HepG2 (cell line): ENCODE results near the gene DAAM1. TPM values are rescaled to one million over a fixed set of nuclear protein-coding genes. Genes with fewer than 3 reads are reported as not detected.

Experiments used
- ATAC-seq: fragments of 200-7000 bp; cut with Tn5 transposase; 3 replicates; pipeline ENCODE4 v1.9.1; 2020; ENCODE audit warnings: mild to moderate bottlenecking, moderate library complexity
- BruUV-seq: library from RNA; stranded (reverse); fragments of 400-500 nt; replicated peaks from 2 replicates; lab custom pipeline; 2021; lab: Mats Ljungman, UMichigan
- CTCF ChIA-PET: fragments of 300-600 bp; formaldehyde crosslinking; extraction: SDS; loops from one replicate; lab custom pipeline; 2021; ENCODE audit warnings: low total read pairs, inconsistent platforms, low intra/inter-chr PET ratio; lab: Yijun Ruan, JAX
- POLR2A ChIA-PET: fragments of 350-600 bp; sonication (Branson Sonifier 250); formaldehyde crosslinking; loops from one replicate; lab custom pipeline; 2020; ENCODE audit warnings: antibody characterized with exemption, inconsistent platforms; lab: Yijun Ruan, JAX
- DNase-seq: peaks from one replicate; pipeline ENCODE4 v3.0.0-alpha.2; 2015; ENCODE audit warnings: low spot score
- FAIRE-seq: peaks from 3 replicates; lab custom pipeline; 2011; peaks lifted over from hg19 to GRCh38; lab: Jason Lieb, UNC
- H2AFZ ChIP-seq: one replicate; pipeline ENCODE4 v1.6.1; 2011; ENCODE audit warnings: low read length, inconsistent platforms
- H3K27ac ChIP-seq: fragments of 300-600 bp; 3 replicates; pipeline ENCODE4 v1.8.0; 2011; ENCODE audit warnings: mixed run types, mild to moderate bottlenecking, mixed read lengths, low read length, inconsistent platforms; ENCODE audit not compliant: insufficient read depth; ENCODE audit errors: extremely low read length
- H3K27me3 ChIP-seq, 2 experiments: fragments of 200-600 bp in 1 of 2; 2 replicates in 1 of 2; 3 replicates in 1 of 2; pipeline versions ENCODE4 v1.6.0 to v1.8.0; 2011; ENCODE audit warnings: low read length in 2 of 2, mild to moderate bottlenecking in 2 of 2, moderate library complexity in 2 of 2, inconsistent platforms in 1 of 2; ENCODE audit not compliant: insufficient read depth in 2 of 2, control insufficient read depth in 1 of 2
- H3K36me3 ChIP-seq, 2 experiments: fragments of 200-600 bp in 1 of 2; replicated peaks in 1 of 2; 2 replicates in 1 of 2; 3 replicates in 1 of 2; pipeline versions ENCODE4 v1.5.1 to v1.8.0; 2011; ENCODE audit warnings: low read length in 2 of 2, inconsistent platforms in 1 of 2; ENCODE audit not compliant: insufficient read depth in 2 of 2, control insufficient read depth in 1 of 2
- H3K4me1 ChIP-seq: 2 replicates; pipeline ENCODE4 v1.5.1; 2012; ENCODE audit warnings: low read length, inconsistent platforms; ENCODE audit not compliant: insufficient read depth
- H3K4me2 ChIP-seq: 2 replicates; pipeline ENCODE4 v1.6.0; 2011; ENCODE audit warnings: low read depth, low read length, inconsistent platforms
- H3K4me3 ChIP-seq, 3 experiments: fragments of 200-600 bp in 1 of 3; sonication (generic), shearing (Covaris generic) in 1 of 3; replicated peaks in 1 of 3; 2 replicates each; pipeline ENCODE4 v1.5.1; 2011 to 2016; ENCODE audit warnings: low read length in 3 of 3, inconsistent platforms in 2 of 3, low read depth in 2 of 3, mild to moderate bottlenecking in 2 of 3, control low read depth in 1 of 3, mixed read lengths in 1 of 3; ENCODE audit not compliant: insufficient read depth in 1 of 3
- H3K79me2 ChIP-seq: one replicate; pipeline ENCODE4 v1.6.1; 2011; ENCODE audit warnings: low read length, inconsistent platforms; ENCODE audit not compliant: insufficient read depth
- H3K9ac ChIP-seq: 2 replicates; pipeline ENCODE4 v1.6.0; 2011; ENCODE audit warnings: mild to moderate bottlenecking, low read depth, low read length, inconsistent platforms; ENCODE audit not compliant: insufficient read depth
- H3K9me3 ChIP-seq: 2 replicates; pipeline ENCODE4 v1.5.1; 2012; ENCODE audit warnings: mild to moderate bottlenecking, low read length
- H4K20me1 ChIP-seq: 2 replicates; pipeline ENCODE4 v1.6.0; 2011; ENCODE audit warnings: inconsistent platforms, mild to moderate bottlenecking, low read length, moderate library complexity; ENCODE audit not compliant: insufficient read depth
- CHD4 ChIP-seq: fragments of 200-600 bp; sonication (generic); IDR thresholded peaks from 2 replicates; pipeline ENCODE4 v1.7.0; 2017; ENCODE audit warnings: mild to moderate bottlenecking, low read length, borderline replicate concordance
- HDAC2 ChIP-seq: sonication (generic); formaldehyde crosslinking; IDR thresholded peaks from 2 replicates; pipeline ENCODE4 v1.4.0; 2020; ENCODE audit warnings: missing genetic modification reagents
- JUND ChIP-seq: sonication (generic); formaldehyde crosslinking; IDR thresholded peaks from 2 replicates; pipeline ENCODE4 v1.8.0; 2022; ENCODE audit warnings: mild to moderate bottlenecking, missing genetic modification reagents
- MEF2D ChIP-seq: sonication (generic); formaldehyde crosslinking; IDR thresholded peaks from 2 replicates; pipeline ENCODE4 v1.5.1; 2020; ENCODE audit warnings: mild to moderate bottlenecking, missing genetic modification reagents
- MXD4 ChIP-seq: IDR thresholded peaks from 2 replicates; pipeline ENCODE4 v1.6.1; 2016; ENCODE audit warnings: mild to moderate bottlenecking, missing biosample characterization, missing genetic modification reagents
- NR2C2 ChIP-seq: sonication (generic); formaldehyde crosslinking; IDR thresholded peaks from 2 replicates; pipeline ENCODE4 v1.4.0; 2020; ENCODE audit warnings: missing genetic modification reagents, mild to moderate bottlenecking, moderate library complexity, borderline replicate concordance
- PHB2 ChIP-seq: fragments of 450-650 bp; IDR thresholded peaks from 2 replicates; pipeline ENCODE4 v1.6.1; 2018; ENCODE audit not compliant: partially characterized antibody
- SMAD1 ChIP-seq: sonication (generic); formaldehyde crosslinking; IDR thresholded peaks from 2 replicates; pipeline ENCODE4 v1.4.0; 2020; ENCODE audit warnings: missing genetic modification reagents, low read depth, mild to moderate bottlenecking, borderline replicate concordance
- SUZ12 ChIP-seq: fragments of 150-350 bp; IDR thresholded peaks from 2 replicates; pipeline ENCODE4 v1.6.1; 2014; ENCODE audit warnings: low read depth, low read length
- TOPORS ChIP-seq: sonication (generic); formaldehyde crosslinking; IDR thresholded peaks from 2 replicates; pipeline ENCODE4 v1.8.0; 2023; ENCODE audit warnings: mild to moderate bottlenecking, missing genetic modification reagents
- TP53 ChIP-seq: sonication (generic); formaldehyde crosslinking; conservative IDR thresholded peaks from 2 replicates; pipeline ENCODE4 v1.4.0; 2020; ENCODE audit warnings: missing genetic modification reagents
- YY1 ChIP-seq: IDR thresholded peaks from 2 replicates; pipeline ENCODE4 v1.6.1; 2011; ENCODE audit warnings: low read length, low read depth, moderate library complexity, mild to moderate bottlenecking; ENCODE audit not compliant: insufficient read depth, insufficient replicate concordance
- ZMYM2 ChIP-seq: sonication (generic); formaldehyde crosslinking; IDR thresholded peaks from 2 replicates; pipeline ENCODE4 v1.8.0; 2022; ENCODE audit warnings: mild to moderate bottlenecking, missing genetic modification reagents
- ZNF207 ChIP-seq: fragments of 450-650 bp; IDR thresholded peaks from 2 replicates; pipeline ENCODE4 v1.6.1; 2016; ENCODE audit warnings: antibody characterized with exemption, borderline replicate concordance
- ZNF510 ChIP-seq: sonication (generic); formaldehyde crosslinking; IDR thresholded peaks from 2 replicates; pipeline ENCODE4 v1.4.0; 2020; ENCODE audit warnings: low read depth, mild to moderate bottlenecking, missing genetic modification reagents
- ZNF558 ChIP-seq: sonication (generic); formaldehyde crosslinking; IDR thresholded peaks from 2 replicates; pipeline ENCODE4 v1.9.0; 2022; ENCODE audit warnings: mild to moderate bottlenecking, missing genetic modification reagents, borderline replicate concordance
- ZNF639 ChIP-seq: conservative IDR thresholded peaks from 2 replicates; pipeline ENCODE4 v1.6.1; 2018; ENCODE audit warnings: missing genetic modification reagents
- ZNF652 ChIP-seq: IDR thresholded peaks from 2 replicates; pipeline ENCODE4 v1.6.1; 2016; ENCODE audit warnings: low read depth, borderline replicate concordance
- WGBS: methylation state at CpG from one replicate; pipeline ENCODE4 v1.1.6; 2017; ENCODE audit warnings: low lambda C conversion rate; 5-methylcytosine and 5-hydroxymethylcytosine counted together
- in situ Hi-C: cut with HindIII; loops from 2 replicates; pipeline ENCODE4 v1.10.0; 2017; ENCODE audit warnings: low pct_unique_long_range_greater_than_20kb; ENCODE audit not compliant: extremely low pct_ligation_motif_present
- intact Hi-C: fragments of 100-400 bp; cut with micrococcal nuclease; formaldehyde crosslinking; loops from one replicate; pipeline ENCODE4 v1.10.0; 2022; ENCODE audit not compliant: unreplicated experiment
- polyA plus RNA-seq, 8 experiments: library from polyadenylated mRNA; depleted of rRNA in 3 of 8; stranded (reverse) in 7 of 8; unstranded in 1 of 8; fragments of >200 nt; fragmentation: Illumina TruSeq in 4 of 8; extraction: Trizol in 4 of 8; gene quantifications; 2 replicates each; pipeline versions ENCODE4 v1.2.1 to v1.2.3, GENCODE V29; 2011 to 2016; ENCODE audit warnings: low read depth in 4 of 8, missing spikeins in 1 of 8, mixed read lengths in 1 of 8; ENCODE audit not compliant: insufficient read depth in 1 of 8
- total RNA-seq, 5 experiments: library from RNA; depleted of rRNA; stranded (reverse); fragments of >200 nt; fragmentation: Illumina TruSeq; extraction: Trizol; gene quantifications; 2 replicates each; pipeline ENCODE4 v1.2.3, GENCODE V29; 2016; ENCODE audit warnings: low read depth in 1 of 5
- TF ChIP-seq, protein P1 (sequence below): sonication (generic); formaldehyde crosslinking; IDR thresholded peaks from 2 replicates; pipeline ENCODE4 v1.4.0; 2020; ENCODE audit warnings: mild to moderate bottlenecking, missing genetic modification reagents

DAAM1 gene
- total and polyA plus RNA-seq, 2 of the 13 experiments (the other 11 are each of a cell fraction or from before 2014, with no cell fraction given) = 10.9 to 24.5 TPM

DNA sequence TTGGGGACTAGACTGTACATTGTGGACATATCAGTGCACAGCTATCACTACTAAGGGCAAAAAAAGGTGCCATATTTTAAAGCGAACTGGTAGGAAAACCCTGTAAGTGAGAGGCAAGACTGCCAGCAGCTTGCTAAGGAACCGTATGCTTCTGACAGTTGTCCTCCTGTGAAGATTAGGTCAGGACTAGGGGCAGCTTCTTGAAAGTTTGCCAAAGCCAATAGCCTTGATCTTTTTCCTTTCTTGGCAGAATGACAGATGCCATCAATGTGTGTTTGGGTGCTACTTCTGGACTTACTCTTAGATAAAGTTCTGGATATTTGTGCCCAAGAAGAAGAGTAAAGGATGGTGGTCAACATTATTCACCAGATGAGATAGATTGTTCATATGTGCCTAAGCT is 7.4 kb downstream of the DAAM1 start:
- H3K27ac ChIP-seq = no peak overlapping the region
- no peak for DNase-seq
- FAIRE-seq = no peak
- H3K4me1 ChIP-seq = peaks cover 54% of the 10 kb centered on the region
- CTCF ChIA-PET = no interaction called here
- ATAC-seq = no peak
- 81% methylated on average over 2 of the region's 2 CpGs for WGBS
- H3K4me2 ChIP-seq = no peak overlapping the region
- no peaks in the 10 kb centered on the region for H3K9me3 ChIP-seq
- no peaks in the 10 kb centered on the region for H3K27me3 ChIP-seq
- no peak for TF ChIP-seq ZNF652 (CRISPR knock-in tag)
- TF ChIP-seq HDAC2 (CRISPR knock-in tag) = no peak
- TF ChIP-seq ZNF510 (CRISPR knock-in tag) = no peak
- TF ChIP-seq, protein P1, sequence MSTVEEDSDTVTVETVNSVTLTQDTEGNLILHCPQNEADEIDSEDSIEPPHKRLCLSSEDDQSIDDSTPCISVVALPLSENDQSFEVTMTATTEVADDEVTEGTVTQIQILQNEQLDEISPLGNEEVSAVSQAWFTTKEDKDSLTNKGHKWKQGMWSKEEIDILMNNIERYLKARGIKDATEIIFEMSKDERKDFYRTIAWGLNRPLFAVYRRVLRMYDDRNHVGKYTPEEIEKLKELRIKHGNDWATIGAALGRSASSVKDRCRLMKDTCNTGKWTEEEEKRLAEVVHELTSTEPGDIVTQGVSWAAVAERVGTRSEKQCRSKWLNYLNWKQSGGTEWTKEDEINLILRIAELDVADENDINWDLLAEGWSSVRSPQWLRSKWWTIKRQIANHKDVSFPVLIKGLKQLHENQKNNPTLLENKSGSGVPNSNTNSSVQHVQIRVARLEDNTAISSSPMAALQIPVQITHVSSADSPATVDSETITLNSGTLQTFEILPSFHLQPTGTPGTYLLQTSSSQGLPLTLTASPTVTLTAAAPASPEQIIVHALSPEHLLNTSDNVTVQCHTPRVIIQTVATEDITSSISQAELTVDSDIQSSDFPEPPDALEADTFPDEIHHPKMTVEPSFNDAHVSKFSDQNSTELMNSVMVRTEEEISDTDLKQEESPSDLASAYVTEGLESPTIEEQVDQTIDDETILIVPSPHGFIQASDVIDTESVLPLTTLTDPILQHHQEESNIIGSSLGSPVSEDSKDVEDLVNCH = no peak
- no peak for TF ChIP-seq NR2C2 (CRISPR knock-in tag)
- TF ChIP-seq TP53 (CRISPR knock-in tag) = no peak
- TF ChIP-seq JUND (CRISPR knock-in tag) = no peak
- TF ChIP-seq PHB2 = no peak
- TF ChIP-seq ZMYM2 (CRISPR knock-in tag) = no peak
- TF ChIP-seq ZNF207 = no peak
- TF ChIP-seq SUZ12 = no peak
- no peak for TF ChIP-seq ZNF558 (CRISPR knock-in tag)
- no peak for TF ChIP-seq MEF2D (CRISPR knock-in tag)
- no peak for TF ChIP-seq TOPORS (CRISPR knock-in tag)
- no peak for TF ChIP-seq MXD4 (CRISPR knock-in tag)
- no peak for TF ChIP-seq CHD4
- TF ChIP-seq ZNF639 (CRISPR knock-in tag) = no peak
- no peak for TF ChIP-seq YY1
- TF ChIP-seq SMAD1 (CRISPR knock-in tag) = no peak
- no peak overlapping the region for H3K9ac ChIP-seq
- POLR2A ChIA-PET = no interaction called here
- intact Hi-C loops (no loop called here), in situ Hi-C loops (no loop called here)
- no peaks in the 10 kb centered on the region for H3K36me3 ChIP-seq
- H3K79me2 ChIP-seq = peaks cover 84% of the 10 kb centered on the region
- no TSS peak for BruUV-seq
- H3K4me3 ChIP-seq = no peak overlapping the region
- no peak overlapping the region for H2AFZ ChIP-seq
- H4K20me1 ChIP-seq = peaks cover 8% of the 10 kb centered on the region; the same call in 1 of the 2 replicates
